ENCODE measurements around the gene ATOH8.

Gene ATOH8

DNA sequence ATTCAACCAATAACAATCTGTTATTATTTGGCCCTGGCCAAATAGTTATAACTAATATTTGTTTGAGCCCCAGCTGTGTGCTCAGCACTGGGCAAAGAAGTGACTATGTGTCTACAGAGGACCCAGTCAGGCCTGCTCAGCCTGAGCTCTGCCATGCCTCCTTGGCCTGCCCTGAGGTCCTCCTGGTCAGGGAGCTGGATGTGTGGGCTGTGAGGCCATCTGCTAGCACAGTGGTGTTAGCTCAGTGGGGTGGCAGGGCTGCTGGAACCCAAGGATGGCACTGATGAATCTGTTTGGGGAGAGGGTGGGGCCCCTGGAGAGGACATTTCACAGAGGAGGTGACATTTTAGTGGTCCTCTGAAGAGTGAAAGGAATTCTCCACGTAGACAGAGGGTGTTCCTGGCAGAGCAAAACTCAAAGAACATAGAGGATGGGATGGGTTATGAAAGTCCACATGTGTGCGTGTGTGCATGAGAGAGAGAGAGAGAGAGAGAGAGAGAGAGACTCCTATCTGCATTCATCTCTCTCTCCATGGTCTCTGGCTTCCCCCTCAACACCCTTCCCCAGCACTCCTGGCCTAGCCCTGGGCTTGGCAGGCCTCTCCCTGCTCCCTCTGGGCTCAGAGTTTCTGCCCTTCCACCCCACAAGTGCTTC, 21.2 kb upstream of the ATOH8 start:
- no peak overlapping the region for H3K27ac ChIP-seq
- TF ChIP-seq, protein P1, sequence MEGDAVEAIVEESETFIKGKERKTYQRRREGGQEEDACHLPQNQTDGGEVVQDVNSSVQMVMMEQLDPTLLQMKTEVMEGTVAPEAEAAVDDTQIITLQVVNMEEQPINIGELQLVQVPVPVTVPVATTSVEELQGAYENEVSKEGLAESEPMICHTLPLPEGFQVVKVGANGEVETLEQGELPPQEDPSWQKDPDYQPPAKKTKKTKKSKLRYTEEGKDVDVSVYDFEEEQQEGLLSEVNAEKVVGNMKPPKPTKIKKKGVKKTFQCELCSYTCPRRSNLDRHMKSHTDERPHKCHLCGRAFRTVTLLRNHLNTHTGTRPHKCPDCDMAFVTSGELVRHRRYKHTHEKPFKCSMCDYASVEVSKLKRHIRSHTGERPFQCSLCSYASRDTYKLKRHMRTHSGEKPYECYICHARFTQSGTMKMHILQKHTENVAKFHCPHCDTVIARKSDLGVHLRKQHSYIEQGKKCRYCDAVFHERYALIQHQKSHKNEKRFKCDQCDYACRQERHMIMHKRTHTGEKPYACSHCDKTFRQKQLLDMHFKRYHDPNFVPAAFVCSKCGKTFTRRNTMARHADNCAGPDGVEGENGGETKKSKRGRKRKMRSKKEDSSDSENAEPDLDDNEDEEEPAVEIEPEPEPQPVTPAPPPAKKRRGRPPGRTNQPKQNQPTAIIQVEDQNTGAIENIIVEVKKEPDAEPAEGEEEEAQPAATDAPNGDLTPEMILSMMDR (conservative IDR thresholded peaks at IDR 0.05): no peak

DNA sequence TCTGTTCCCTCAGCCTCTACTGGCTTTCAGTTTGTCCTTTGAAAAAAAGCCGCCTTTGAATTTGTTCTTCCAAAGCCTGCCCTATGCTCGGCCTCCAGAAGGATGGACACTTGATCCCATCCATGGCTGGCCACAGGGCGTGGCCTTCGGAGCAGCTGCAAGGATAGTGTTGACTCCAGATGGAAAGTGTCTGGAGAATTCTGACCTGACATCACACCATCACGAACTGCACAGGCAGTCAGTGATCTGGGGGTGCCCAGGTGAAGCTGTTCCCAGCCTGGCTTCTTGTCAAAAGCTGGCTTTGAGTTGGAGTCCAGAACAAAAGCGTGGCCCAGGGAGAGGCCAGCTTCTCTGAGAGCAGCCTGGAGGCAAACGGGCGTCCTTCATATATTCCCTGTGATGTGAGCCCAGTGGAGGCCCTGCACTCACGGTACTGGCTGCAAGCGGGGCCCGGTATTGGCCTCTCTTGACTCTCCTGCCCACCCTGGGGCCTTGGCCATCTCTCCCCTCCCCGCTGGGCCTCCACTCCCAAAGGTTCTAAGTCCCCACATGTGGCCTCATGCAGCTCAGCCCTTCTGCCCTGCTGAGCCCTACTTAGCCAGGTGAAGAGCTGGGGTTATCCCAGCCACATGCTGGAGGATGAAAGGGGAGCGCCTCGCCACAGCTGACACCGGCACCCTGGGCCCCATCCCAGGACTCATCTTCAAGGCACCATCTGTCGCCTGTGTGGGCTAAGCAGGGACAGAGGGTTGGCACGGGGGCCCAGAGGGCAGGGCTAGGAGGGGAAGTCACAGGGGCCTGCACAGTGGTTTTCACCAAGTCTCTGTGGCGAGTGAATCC, 20.4 kb upstream of the ATOH8 start:
- no peak overlapping the region for H3K27ac ChIP-seq
- no peak for TF ChIP-seq ZFX (IDR thresholded peaks at IDR 0.05)
- TF ChIP-seq, protein P1 (conservative IDR thresholded peaks at IDR 0.05): no peak

DNA sequence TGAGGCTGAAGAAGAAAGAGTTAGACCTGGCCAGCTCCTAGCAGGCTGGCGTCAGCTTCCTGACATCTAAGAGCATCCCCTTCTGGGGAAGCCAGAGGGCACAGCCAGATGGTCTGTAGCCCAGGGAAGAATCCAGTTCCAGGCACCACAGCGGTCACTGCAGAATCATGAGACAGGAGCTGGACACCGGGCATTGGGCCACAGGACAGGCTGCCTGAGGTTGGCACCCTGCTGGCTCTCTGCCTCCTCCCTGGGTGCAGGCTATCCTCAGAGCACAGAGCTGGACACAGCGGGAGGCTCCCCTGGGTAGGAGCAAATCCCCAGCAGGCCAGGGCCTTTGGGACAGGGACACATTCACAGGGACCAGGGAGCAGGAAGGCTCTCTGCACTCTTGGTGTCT, 19.8 kb upstream of the ATOH8 start:
- no peak for TF ChIP-seq ZFX (IDR thresholded peaks at IDR 0.05)
- TF ChIP-seq, protein P1 (conservative IDR thresholded peaks at IDR 0.05): no peak
- H3K27ac ChIP-seq: no peak overlapping the region

DNA sequence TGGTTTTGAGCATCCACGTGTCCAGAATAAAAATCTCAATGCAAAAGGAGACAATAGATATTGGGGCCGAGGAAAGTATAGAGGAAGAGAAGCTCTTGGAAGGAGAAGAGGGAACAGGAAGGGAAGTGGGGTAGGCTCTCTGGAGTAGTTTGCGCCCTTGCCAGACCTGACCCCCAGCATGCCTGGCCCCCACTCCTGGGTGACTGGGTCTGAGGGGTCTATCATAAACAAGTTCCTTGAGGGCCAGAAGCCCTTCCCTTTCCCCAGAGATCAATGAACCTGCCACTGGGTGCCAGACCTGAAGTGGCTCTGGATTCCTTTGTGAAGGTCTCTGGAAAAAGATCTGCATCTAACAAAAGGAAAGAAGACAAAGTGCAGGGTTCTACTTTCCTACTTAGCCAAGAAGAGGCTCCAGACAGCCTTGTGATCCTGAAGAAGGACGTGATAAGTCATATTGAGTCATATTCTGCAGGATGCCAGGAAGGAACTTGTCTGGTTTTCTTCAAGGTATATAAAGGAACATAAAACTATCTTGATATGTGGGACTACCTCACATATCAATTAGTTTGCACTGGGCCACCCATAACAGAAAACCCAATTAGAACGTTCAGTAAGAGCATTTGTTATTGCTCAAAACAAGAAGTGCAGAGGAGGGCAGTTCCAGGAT, 18.7 kb upstream of the ATOH8 start:
- no peak for TF ChIP-seq ZFX (IDR thresholded peaks at IDR 0.05)
- TF ChIP-seq, protein P1 (conservative IDR thresholded peaks at IDR 0.05): no peak
- no peak overlapping the region for H3K27ac ChIP-seq

DNA sequence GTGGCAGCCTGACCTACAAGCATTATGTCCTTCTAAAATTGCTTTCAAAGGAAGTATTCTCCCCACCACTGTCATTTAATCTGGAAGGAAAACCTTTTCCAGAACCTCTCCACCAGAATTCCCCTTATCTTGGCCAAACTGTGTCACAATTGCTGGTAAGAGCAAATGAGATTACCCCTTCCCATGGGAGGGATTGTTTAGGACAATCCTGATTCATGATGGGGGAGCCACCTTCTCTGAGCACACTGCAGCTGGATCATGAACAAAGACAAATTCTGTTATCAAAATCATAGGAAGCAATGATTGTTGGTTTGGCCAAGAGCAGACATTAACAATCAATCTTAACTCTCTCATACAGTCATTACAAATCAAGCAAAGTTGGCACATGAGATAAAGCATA, 18.1 kb upstream of the ATOH8 start:
- no peak overlapping the region for H3K27ac ChIP-seq
- TF ChIP-seq ZFX (IDR thresholded peaks at IDR 0.05): no peak
- TF ChIP-seq, protein P1 (conservative IDR thresholded peaks at IDR 0.05): no peak

DNA sequence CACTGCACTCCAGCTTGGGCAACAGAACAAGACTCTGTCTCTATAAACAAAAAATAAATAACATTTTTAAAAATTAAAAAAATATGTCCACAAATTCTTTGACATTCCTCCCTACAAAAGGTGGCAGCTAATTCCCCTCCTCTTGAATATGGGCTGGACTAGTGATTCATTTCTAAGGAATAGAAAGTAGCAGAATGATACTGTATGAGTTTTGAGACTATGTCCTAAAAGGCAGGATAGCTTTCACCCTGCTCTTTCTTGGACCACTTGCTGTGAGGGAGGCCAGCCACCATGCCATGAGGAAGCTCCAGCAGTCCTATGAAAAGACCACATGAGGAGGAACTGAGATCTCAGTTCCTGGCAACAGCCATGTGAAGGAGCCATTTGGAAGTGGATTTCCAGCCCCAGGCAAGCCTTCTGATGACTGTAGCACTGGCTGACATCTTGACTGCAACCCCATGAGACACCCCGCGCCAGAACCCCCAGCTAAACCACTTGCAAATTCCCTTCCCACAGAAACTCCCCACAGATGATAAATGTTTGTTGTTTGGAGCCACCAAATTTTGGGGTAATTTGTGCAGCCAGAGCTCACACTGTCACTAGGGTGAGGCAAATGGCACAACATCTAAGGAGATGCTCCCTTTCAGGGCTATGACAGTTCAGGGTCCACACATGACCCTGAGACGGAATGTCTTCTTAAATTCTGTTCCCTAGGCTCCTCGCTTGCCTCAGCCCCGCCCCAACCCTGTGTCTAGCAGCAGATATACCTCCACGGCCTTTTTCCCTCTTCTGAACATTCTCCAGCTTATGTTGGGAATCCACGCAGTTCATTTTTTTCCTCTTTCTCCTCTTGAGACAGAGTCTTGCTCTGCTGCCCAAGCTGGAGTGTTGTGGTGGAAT, 17.1 kb upstream of the ATOH8 start:
- TF ChIP-seq, protein P1 (conservative IDR thresholded peaks at IDR 0.05): no peak
- no peak for TF ChIP-seq ZFX (IDR thresholded peaks at IDR 0.05)
- H3K27ac ChIP-seq: no peak overlapping the region

All from C4-2B (cell line).